K562 (cell line): ENCODE results near the gene SPDL1. TPM values are rescaled to one million over a fixed set of nuclear protein-coding genes. Genes with fewer than 3 reads are reported as not detected.

ENCODE experiments used
- BMI1 ChIP-seq: fragments of 150-350 bp; IDR thresholded peaks from 2 replicates; pipeline ENCODE4 v1.6.1; 2014; ENCODE audit warnings: low read length
- CEBPG ChIP-seq, 3 experiments: fragments of 200-800 bp in 1 of 3; sonication (Bioruptor generic) in 1 of 3; sonication (generic) in 1 of 3; formaldehyde crosslinking in 1 of 3; IDR thresholded peaks in 2 of 3; conservative IDR thresholded peaks in 1 of 3; 2 replicates each; pipeline versions ENCODE4 v1.6.1 to v1.8.0; 2016 to 2022; ENCODE audit warnings: missing compliant biosample characterization in 2 of 3, missing genetic modification characterization in 2 of 3, mild to moderate bottlenecking in 1 of 3, missing genetic modification reagents in 1 of 3
- COPS2 ChIP-seq: fragments of 450-650 bp; conservative IDR thresholded peaks from 2 replicates; pipeline ENCODE4 v1.6.1; 2016; ENCODE audit warnings: mild to moderate bottlenecking, moderate library complexity
- HNRNPUL1 ChIP-seq: fragments of 200-400 bp; formaldehyde crosslinking; IDR thresholded peaks from 2 replicates; pipeline ENCODE4 v1.6.1; 2017; ENCODE audit warnings: low read length
- POLR2G ChIP-seq: fragments of 200-400 bp; formaldehyde crosslinking; IDR thresholded peaks from 2 replicates; pipeline ENCODE4 v1.6.1; 2017; ENCODE audit warnings: low read depth, mild to moderate bottlenecking, antibody characterized with exemption, low read length, moderate library complexity
- TBP ChIP-seq: optimal IDR thresholded peaks from 2 replicates; pipeline ENCODE3; 2011; ENCODE audit warnings: low read depth, low read length, improper control_type of control experiment
- ZFPM2 ChIP-seq: fragments of 250-450 bp; sonication (Bioruptor Pico); IDR thresholded peaks from 2 replicates; pipeline ENCODE4 v1.5.1; 2022; ENCODE audit warnings: mild to moderate bottlenecking
- ZNF197 ChIP-seq: fragments of 200-800 bp; sonication (Bioruptor generic); IDR thresholded peaks from 2 replicates; pipeline ENCODE4 v1.6.1; 2016; ENCODE audit warnings: low read depth, missing genetic modification characterization, missing compliant biosample characterization
- ZNF717 ChIP-seq: fragments of 250-450 bp; sonication (Bioruptor Pico); IDR thresholded peaks from 2 replicates; pipeline ENCODE4 v1.5.0; 2021
- polyA plus RNA-seq, 8 experiments: library from polyadenylated mRNA; depleted of rRNA in 4 of 8; stranded (reverse) in 5 of 8; unstranded in 3 of 8; fragments of >200 nt; fragmentation: Nextera tagmentation in 2 of 8; fragmentation: Illumina TruSeq in 1 of 8; extraction: Ambion mirVana in 2 of 8; extraction: Trizol in 1 of 8; gene quantifications; 2 replicates each; pipeline versions ENCODE4 v1.2.1 to v1.2.3, GENCODE V29; 2011 to 2014; ENCODE audit warnings: inconsistent platforms in 1 of 8, missing spikeins in 1 of 8
- total RNA-seq, 7 experiments: library from RNA; depleted of rRNA in 6 of 7; stranded (reverse); fragments of >200 nt in 6 of 7; fragmentation: Illumina TruSeq in 2 of 7; extraction: Trizol in 2 of 7; gene quantifications; 2 replicates each; pipeline versions ENCODE4 v1.2.1 to v1.2.3, GENCODE V29; 2011 to 2021; ENCODE audit warnings: low replicate concordance in 1 of 7
- TF ChIP-seq, protein P1 (sequence below), 3 experiments: IDR thresholded peaks in 2 of 3; conservative IDR thresholded peaks in 1 of 3; 2 replicates each; pipeline ENCODE4 v1.5.1; 2011 to 2012; ENCODE audit warnings: low read length in 3 of 3, mild to moderate bottlenecking in 3 of 3, control low read depth in 2 of 3, improper control_type of control experiment in 1 of 3, inconsistent platforms in 1 of 3, low read depth in 1 of 3, mixed read lengths in 1 of 3, moderate library complexity in 1 of 3; ENCODE audit not compliant: insufficient read depth in 2 of 3
- TF ChIP-seq, protein P2 (sequence below), 2 experiments: fragments of 450-650 bp; IDR thresholded peaks; 2 replicates each; pipeline ENCODE4 v1.6.1; 2018; ENCODE audit warnings: mild to moderate bottlenecking in 2 of 2, low read depth in 1 of 2; ENCODE audit not compliant: partially characterized antibody in 2 of 2
- TF ChIP-seq, protein P3 (sequence below): sonication (generic); formaldehyde crosslinking; IDR thresholded peaks from 2 replicates; pipeline ENCODE4 v1.8.1; 2022; ENCODE audit warnings: missing genetic modification reagents
- TF ChIP-seq, protein P4 (sequence below): fragments of 250-450 bp; sonication (Bioruptor Pico); IDR thresholded peaks from 2 replicates; pipeline ENCODE4 v1.5.1; 2021; ENCODE audit warnings: mild to moderate bottlenecking
- TF ChIP-seq, protein P5 (sequence below): fragments of 250-450 bp; sonication (Bioruptor Pico); IDR thresholded peaks from 2 replicates; pipeline ENCODE4 v1.5.0; 2021
- TF ChIP-seq, protein P6 (sequence below): fragments of 450-650 bp; formaldehyde crosslinking; IDR thresholded peaks from 2 replicates; pipeline ENCODE4 v1.4.0; 2020; ENCODE audit warnings: mild to moderate bottlenecking, moderate library complexity

Gene SPDL1
- total and polyA plus RNA-seq, 9 of the 15 experiments (the other 6 are each of a cell fraction or from before 2014, with no cell fraction given) = 32.4 to 59.6 (median 49.0) TPM

DNA sequence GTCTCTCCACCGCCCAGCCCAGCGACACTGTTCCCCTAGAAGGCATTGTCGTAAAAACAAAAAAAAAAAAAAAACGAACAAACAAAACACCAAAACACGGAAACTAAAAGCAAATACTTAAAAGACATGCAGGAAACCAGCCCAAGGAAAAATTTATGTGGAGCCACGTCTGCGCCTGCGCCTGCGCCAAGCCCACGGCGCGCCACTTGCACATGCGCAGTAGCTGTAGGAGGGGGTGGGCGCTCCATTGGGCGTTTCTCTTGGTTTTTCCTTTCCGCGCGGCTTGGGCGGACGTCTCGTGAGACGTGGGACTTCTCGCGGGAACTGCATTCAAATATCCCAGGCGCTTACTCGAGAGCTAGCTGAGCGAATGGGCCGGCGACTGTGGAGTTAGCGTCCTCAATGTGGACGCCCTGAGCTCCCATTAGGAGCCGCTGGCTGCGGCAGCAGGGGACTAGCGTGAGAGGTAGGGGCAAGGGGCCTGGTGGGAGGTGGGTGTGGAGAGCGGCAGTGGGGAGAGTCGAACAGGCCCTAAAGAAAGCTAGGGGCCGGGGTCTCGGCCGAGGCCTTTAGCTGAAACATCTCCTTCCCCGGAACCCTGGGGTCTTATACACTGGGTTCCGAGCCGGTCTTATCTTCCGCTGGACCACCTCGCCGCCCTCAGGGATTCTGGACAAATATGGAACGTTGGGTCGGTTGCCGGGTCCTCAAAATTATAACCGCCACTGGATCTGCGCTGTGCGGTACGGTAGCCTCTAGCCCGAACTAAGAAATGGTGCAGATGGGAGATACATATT lies at the start of gene SPDL1 (continued):
- TF ChIP-seq, protein P1, sequence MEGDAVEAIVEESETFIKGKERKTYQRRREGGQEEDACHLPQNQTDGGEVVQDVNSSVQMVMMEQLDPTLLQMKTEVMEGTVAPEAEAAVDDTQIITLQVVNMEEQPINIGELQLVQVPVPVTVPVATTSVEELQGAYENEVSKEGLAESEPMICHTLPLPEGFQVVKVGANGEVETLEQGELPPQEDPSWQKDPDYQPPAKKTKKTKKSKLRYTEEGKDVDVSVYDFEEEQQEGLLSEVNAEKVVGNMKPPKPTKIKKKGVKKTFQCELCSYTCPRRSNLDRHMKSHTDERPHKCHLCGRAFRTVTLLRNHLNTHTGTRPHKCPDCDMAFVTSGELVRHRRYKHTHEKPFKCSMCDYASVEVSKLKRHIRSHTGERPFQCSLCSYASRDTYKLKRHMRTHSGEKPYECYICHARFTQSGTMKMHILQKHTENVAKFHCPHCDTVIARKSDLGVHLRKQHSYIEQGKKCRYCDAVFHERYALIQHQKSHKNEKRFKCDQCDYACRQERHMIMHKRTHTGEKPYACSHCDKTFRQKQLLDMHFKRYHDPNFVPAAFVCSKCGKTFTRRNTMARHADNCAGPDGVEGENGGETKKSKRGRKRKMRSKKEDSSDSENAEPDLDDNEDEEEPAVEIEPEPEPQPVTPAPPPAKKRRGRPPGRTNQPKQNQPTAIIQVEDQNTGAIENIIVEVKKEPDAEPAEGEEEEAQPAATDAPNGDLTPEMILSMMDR (IDR thresholded peaks at IDR 0.05 in 2 of 3, conservative IDR thresholded peaks at IDR 0.05 in 1 of 3; ENCODE audit: insufficient read depth in 2 of 3, low read depth in 1 of 3, low read length in 3 of 3) = peak in 1 of 3 experiments; percentile 25; a peak in 1 of 6 replicates
- no peak for TF ChIP-seq ZNF717 (CRISPR knock-in tag)
- TF ChIP-seq CEBPG (CRISPR knock-in tag; IDR thresholded peaks at IDR 0.05) = no peak
- TF ChIP-seq CEBPG (tag; conservative IDR thresholded peaks at IDR 0.05 in 1 of 2, IDR thresholded peaks at IDR 0.05 in 1 of 2) = no peak
- TF ChIP-seq, protein P2, sequence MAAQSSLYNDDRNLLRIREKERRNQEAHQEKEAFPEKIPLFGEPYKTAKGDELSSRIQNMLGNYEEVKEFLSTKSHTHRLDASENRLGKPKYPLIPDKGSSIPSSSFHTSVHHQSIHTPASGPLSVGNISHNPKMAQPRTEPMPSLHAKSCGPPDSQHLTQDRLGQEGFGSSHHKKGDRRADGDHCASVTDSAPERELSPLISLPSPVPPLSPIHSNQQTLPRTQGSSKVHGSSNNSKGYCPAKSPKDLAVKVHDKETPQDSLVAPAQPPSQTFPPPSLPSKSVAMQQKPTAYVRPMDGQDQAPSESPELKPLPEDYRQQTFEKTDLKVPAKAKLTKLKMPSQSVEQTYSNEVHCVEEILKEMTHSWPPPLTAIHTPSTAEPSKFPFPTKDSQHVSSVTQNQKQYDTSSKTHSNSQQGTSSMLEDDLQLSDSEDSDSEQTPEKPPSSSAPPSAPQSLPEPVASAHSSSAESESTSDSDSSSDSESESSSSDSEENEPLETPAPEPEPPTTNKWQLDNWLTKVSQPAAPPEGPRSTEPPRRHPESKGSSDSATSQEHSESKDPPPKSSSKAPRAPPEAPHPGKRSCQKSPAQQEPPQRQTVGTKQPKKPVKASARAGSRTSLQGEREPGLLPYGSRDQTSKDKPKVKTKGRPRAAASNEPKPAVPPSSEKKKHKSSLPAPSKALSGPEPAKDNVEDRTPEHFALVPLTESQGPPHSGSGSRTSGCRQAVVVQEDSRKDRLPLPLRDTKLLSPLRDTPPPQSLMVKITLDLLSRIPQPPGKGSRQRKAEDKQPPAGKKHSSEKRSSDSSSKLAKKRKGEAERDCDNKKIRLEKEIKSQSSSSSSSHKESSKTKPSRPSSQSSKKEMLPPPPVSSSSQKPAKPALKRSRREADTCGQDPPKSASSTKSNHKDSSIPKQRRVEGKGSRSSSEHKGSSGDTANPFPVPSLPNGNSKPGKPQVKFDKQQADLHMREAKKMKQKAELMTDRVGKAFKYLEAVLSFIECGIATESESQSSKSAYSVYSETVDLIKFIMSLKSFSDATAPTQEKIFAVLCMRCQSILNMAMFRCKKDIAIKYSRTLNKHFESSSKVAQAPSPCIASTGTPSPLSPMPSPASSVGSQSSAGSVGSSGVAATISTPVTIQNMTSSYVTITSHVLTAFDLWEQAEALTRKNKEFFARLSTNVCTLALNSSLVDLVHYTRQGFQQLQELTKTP (IDR thresholded peaks at IDR 0.05; ENCODE audit: low read depth in 1 of 2, partially characterized antibody in 2 of 2) = peak in 1 of 2 experiments; percentile 44
- TF ChIP-seq COPS2 = no peak
- TF ChIP-seq, protein P3, sequence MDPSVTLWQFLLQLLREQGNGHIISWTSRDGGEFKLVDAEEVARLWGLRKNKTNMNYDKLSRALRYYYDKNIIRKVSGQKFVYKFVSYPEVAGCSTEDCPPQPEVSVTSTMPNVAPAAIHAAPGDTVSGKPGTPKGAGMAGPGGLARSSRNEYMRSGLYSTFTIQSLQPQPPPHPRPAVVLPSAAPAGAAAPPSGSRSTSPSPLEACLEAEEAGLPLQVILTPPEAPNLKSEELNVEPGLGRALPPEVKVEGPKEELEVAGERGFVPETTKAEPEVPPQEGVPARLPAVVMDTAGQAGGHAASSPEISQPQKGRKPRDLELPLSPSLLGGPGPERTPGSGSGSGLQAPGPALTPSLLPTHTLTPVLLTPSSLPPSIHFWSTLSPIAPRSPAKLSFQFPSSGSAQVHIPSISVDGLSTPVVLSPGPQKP (CRISPR knock-in tag) = no peak
- TF ChIP-seq BMI1 = no peak
- TF ChIP-seq, protein P4, sequence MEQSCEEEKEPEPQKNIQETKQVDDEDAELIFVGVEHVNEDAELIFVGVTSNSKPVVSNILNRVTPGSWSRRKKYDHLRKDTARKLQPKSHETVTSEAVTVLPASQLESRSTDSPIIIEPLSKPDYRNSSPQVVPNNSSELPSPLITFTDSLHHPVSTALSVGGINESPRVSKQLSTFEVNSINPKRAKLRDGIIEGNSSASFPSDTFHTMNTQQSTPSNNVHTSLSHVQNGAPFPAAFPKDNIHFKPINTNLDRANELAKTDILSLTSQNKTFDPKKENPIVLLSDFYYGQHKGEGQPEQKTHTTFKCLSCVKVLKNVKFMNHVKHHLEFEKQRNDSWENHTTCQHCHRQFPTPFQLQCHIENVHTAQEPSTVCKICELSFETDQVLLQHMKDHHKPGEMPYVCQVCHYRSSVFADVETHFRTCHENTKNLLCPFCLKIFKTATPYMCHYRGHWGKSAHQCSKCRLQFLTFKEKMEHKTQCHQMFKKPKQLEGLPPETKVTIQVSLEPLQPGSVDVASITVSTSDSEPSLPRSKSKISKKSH (CRISPR knock-in tag) = no peak
- no peak for TF ChIP-seq HNRNPUL1
- peak; percentile 98 for TF ChIP-seq POLR2G
- TF ChIP-seq, protein P5, sequence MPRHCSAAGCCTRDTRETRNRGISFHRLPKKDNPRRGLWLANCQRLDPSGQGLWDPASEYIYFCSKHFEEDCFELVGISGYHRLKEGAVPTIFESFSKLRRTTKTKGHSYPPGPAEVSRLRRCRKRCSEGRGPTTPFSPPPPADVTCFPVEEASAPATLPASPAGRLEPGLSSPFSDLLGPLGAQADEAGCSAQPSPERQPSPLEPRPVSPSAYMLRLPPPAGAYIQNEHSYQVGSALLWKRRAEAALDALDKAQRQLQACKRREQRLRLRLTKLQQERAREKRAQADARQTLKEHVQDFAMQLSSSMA (CRISPR knock-in tag) = no peak
- no peak for TF ChIP-seq ZFPM2 (CRISPR knock-in tag)
- no peak for TF ChIP-seq ZNF197 (CRISPR knock-in tag)
- peak; percentile 90 for TF ChIP-seq TBP
- TF ChIP-seq, protein P6, sequence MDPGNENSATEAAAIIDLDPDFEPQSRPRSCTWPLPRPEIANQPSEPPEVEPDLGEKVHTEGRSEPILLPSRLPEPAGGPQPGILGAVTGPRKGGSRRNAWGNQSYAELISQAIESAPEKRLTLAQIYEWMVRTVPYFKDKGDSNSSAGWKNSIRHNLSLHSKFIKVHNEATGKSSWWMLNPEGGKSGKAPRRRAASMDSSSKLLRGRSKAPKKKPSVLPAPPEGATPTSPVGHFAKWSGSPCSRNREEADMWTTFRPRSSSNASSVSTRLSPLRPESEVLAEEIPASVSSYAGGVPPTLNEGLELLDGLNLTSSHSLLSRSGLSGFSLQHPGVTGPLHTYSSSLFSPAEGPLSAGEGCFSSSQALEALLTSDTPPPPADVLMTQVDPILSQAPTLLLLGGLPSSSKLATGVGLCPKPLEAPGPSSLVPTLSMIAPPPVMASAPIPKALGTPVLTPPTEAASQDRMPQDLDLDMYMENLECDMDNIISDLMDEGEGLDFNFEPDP (CRISPR knock-in tag) = no peak
